Activated CD8-positive, alpha-beta T cell treated with anti-CD3 and anti-CD28 coated beads, Interleukin-2, amount 10 ng/mL, durations not matched to agents 7 days and 5 days (primary cell): ENCODE measurements around the gene GPN2. TPM values are rescaled to one million over a fixed set of nuclear protein-coding genes. Genes with fewer than 3 reads are reported as not detected.
A peak's percentile ranks its signal among the peaks of the same experiment; 100 is the strongest.
"Not testable (repeated sequence)": the region's sequence is repeated elsewhere in the genome, so short reads cannot be mapped to it uniquely, and the experiment has no call there.

Source experiments
- ATAC-seq: fragments of 150-1000 bp; cut with Tn5 transposase; one replicate; pipeline ENCODE4 v1.10.0; 2021; ENCODE audit warnings: moderate library complexity
- CTCF ChIA-PET: fragments of 350-600 bp; sonication (Branson Sonifier 250); formaldehyde crosslinking; loops from one replicate; lab custom pipeline; 2021; ENCODE audit warnings: antibody characterized with exemption; lab: Charles Lee
- POLR2A ChIA-PET: fragments of 350-600 bp; sonication (Branson Sonifier 250); formaldehyde crosslinking; loops from one replicate; lab custom pipeline; 2021; ENCODE audit warnings: antibody characterized with exemption; lab: Charles Lee
- DNase-seq: peaks from one replicate; pipeline ENCODE4 v3.0.0-alpha.2; 2020
- H3K27ac Mint-ChIP-seq: one replicate; pipeline ENCODE4 v1.8.0; 2021; ENCODE audit warnings: mild to moderate bottlenecking, mixed read lengths
- H3K27me3 Mint-ChIP-seq: one replicate; pipeline ENCODE4 v1.8.0; 2021; ENCODE audit warnings: low read depth, mixed read lengths
- H3K36me3 Mint-ChIP-seq: one replicate; pipeline ENCODE4 v1.8.0; 2021; ENCODE audit warnings: low read depth, mixed read lengths
- H3K4me1 Mint-ChIP-seq: one replicate; pipeline ENCODE4 v1.8.0; 2021; ENCODE audit warnings: low read depth, mixed read lengths
- H3K4me3 Mint-ChIP-seq: one replicate; pipeline ENCODE4 v1.8.0; 2021; ENCODE audit warnings: mild to moderate bottlenecking, mixed read lengths
- H3K9me3 Mint-ChIP-seq: one replicate; pipeline ENCODE4 v1.8.0; 2022; ENCODE audit warnings: mixed read lengths; ENCODE audit not compliant: insufficient read depth
- total RNA-seq, 2 experiments: library from RNA; stranded (reverse); gene quantifications; one replicate each; pipeline ENCODE4 v1.2.3, GENCODE V29; 2021

GPN2 gene
- total RNA-seq, 2 experiments from 2014 or later, result 28.9 to 32.8 TPM

- H3K27me3 Mint-ChIP-seq, result no peaks in the 10 kb centered on the region
- CTCF ChIA-PET, result no interaction called here
- no peaks in the 10 kb centered on the region for H3K4me1 Mint-ChIP-seq
These were observed 15.2 kb downstream of the GPN2 start for GRCh38 chr1:26874896-26875295.

GRCh38 chr1:26873097-26873496, 17.0 kb downstream of the GPN2 start:
- not testable (repeated sequence) for ATAC-seq, H3K9me3 Mint-ChIP-seq, H3K4me1 Mint-ChIP-seq, H3K27me3 Mint-ChIP-seq, DNase-seq, H3K4me3 Mint-ChIP-seq, H3K36me3 Mint-ChIP-seq
- H3K27ac Mint-ChIP-seq, result peak overlapping the region; percentile 30
- CTCF ChIA-PET, result interaction anchor here (0.7 to 1.2 kb wide), 4 partner anchors 8 to 271 kb away, joined by 3 to 4 read pairs (median 4); partner anchors contain the start of gene SFN
- POLR2A ChIA-PET, result interaction anchor here (0.9 to 1.6 kb wide), 4 partner anchors 8 to 180 kb away, joined by 3 to 4 read pairs (median 3); no protein-coding TSS in a partner anchor

More at GRCh38 chr1:26874896-26875295, 15.2 kb downstream of the GPN2 start:
- DNase-seq, result no peak
- Mint-ChIP-seq H3K36me3 (peaks cover 20% of the 10 kb centered on the region), H3K27ac (no peak overlapping the region), H3K4me3 (no peak overlapping the region), H3K9me3 (no peaks in the 10 kb centered on the region)
- POLR2A ChIA-PET, result interaction anchor here (0.7 to 1.6 kb wide), 2 partner anchors 10 to 76 kb away, joined by 3 read pairs; no protein-coding TSS in a partner anchor
- no peak for ATAC-seq

- no peaks in the 10 kb centered on the region for H3K36me3 Mint-ChIP-seq
- H3K4me3 Mint-ChIP-seq, result peak overlapping the region; percentile 94
- H3K4me1 Mint-ChIP-seq, result peaks cover 40% of the 10 kb centered on the region
- DNase-seq, result peak; percentile 96
- no peaks in the 10 kb centered on the region for H3K9me3 Mint-ChIP-seq
- POLR2A ChIA-PET, result interaction anchor here (0.6 to 2.6 kb wide), 32 partner anchors 8 to 393 kb away, joined by 3 to 37 read pairs (median 6); partner anchors contain the start of genes GPATCH3, GPN2, HMGN2 and NUDC
- H3K27me3 Mint-ChIP-seq, result no peaks in the 10 kb centered on the region
- CTCF ChIA-PET, result interaction anchor here (0.6 to 5.6 kb wide), 27 partner anchors 8 to 393 kb away, joined by 3 to 40 read pairs (median 4); partner anchors contain the start of genes GPATCH3, GPN2, HMGN2 and PIGV
- peak; percentile 97 for ATAC-seq
- peak overlapping the region; percentile 97 for H3K27ac Mint-ChIP-seq
These were observed 25.2 kb downstream of the GPN2 start for GRCh38 chr1:26864610-26865480.

- CTCF ChIA-PET, result interaction anchor here (0.7 to 5.6 kb wide), 6 partner anchors 9 to 261 kb away, joined by 3 to 40 read pairs (median 12); partner anchors contain the start of gene GPN2
- POLR2A ChIA-PET, result interaction anchor here (0.7 to 2.6 kb wide), 4 partner anchors 26 to 363 kb away, joined by 3 to 29 read pairs (median 11); partner anchors contain the start of gene GPN2
- no peaks in the 10 kb centered on the region for H3K36me3 Mint-ChIP-seq
- H3K9me3 Mint-ChIP-seq, result no peaks in the 10 kb centered on the region
- peak overlapping the region; percentile 97 for H3K27ac Mint-ChIP-seq
- peaks cover 40% of the 10 kb centered on the region for H3K4me1 Mint-ChIP-seq
- H3K27me3 Mint-ChIP-seq, result no peaks in the 10 kb centered on the region
- peak overlapping the region; percentile 94 for H3K4me3 Mint-ChIP-seq
- DNase-seq (no peak), ATAC-seq (no peak)
These were observed 26.4 kb downstream of the GPN2 start for GRCh38 chr1:26863685-26864077.

- Mint-ChIP-seq H3K4me1 (peaks cover 40% of the 10 kb centered on the region), H3K36me3 (no peaks in the 10 kb centered on the region), H3K4me3 (peak within 1 kb of the TSS; percentile 94), H3K27ac (peak within 1 kb of the TSS; percentile 97), H3K9me3 (no peaks in the 10 kb centered on the region), H3K27me3 (no peaks in the 10 kb centered on the region)
- CTCF ChIA-PET, result interaction anchor here (0.7 to 5.6 kb wide), 4 partner anchors 9 to 30 kb away, joined by 3 to 40 read pairs (median 15); partner anchors contain the start of gene GPN2
- ATAC-seq (no peak), DNase-seq (peak; percentile 62)
- POLR2A ChIA-PET, result interaction anchor here (0.7 to 2.4 kb wide), 3 partner anchors 30 to 362 kb away, joined by 3 to 10 read pairs (median 3); partner anchors contain the start of gene PIGV
These were observed 27.1 kb downstream of the GPN2 start, which contains the start of gene SFN for GRCh38 chr1:26862781-26863684. TSS of gene SFN (plus strand) at chr1:26863149. CDS start at chr1:26863213, 64 bp downstream.

- Mint-ChIP-seq H3K36me3 (peaks cover 2% of the 10 kb centered on the region), H3K27me3 (no peaks in the 10 kb centered on the region), H3K4me3 (no peak overlapping the region), H3K9me3 (no peaks in the 10 kb centered on the region), H3K4me1 (peaks cover 35% of the 10 kb centered on the region), H3K27ac (peak overlapping the region; percentile 61)
- ATAC-seq, result no peak
- DNase-seq, result no peak
- CTCF ChIA-PET, result interaction anchor here (0.6 to 5.6 kb wide), 3 partner anchors 26 to 260 kb away, joined by 3 to 40 read pairs (median 3); partner anchors contain the start of gene GPN2
- POLR2A ChIA-PET, result interaction anchor here (0.7 to 1.6 kb wide), 2 partner anchors 28 to 74 kb away, joined by 3 to 4 read pairs; partner anchors contain the start of genes GPN2 and PIGV
These were observed 28.1 kb downstream of the GPN2 start for GRCh38 chr1:26861889-26862378.

GRCh38 chr1:26861286-26861701, 28.8 kb downstream of the GPN2 start:
- Mint-ChIP-seq H3K27ac (no peak overlapping the region), H3K4me3 (no peak overlapping the region), H3K27me3 (no peaks in the 10 kb centered on the region), H3K9me3 (no peaks in the 10 kb centered on the region), H3K4me1 (peaks cover 35% of the 10 kb centered on the region), H3K36me3 (peaks cover 5% of the 10 kb centered on the region)
- DNase-seq (no peak), ATAC-seq (no peak)
- ChIA-PET CTCF (interaction anchor here (5.6 kb wide), 1 partner anchor 27 kb away, joined by 40 read pairs; the partner anchor contains the start of gene GPN2), POLR2A (interaction anchor here (1.6 kb wide), 1 partner anchor 29 kb away, joined by 4 read pairs; the partner anchor contains the start of gene GPN2)

- peaks cover 23% of the 10 kb centered on the region for H3K4me1 Mint-ChIP-seq
- no peak overlapping the region for H3K27ac Mint-ChIP-seq
- no peaks in the 10 kb centered on the region for H3K9me3 Mint-ChIP-seq
- peaks cover 16% of the 10 kb centered on the region for H3K36me3 Mint-ChIP-seq
- no peaks in the 10 kb centered on the region for H3K27me3 Mint-ChIP-seq
- H3K4me3 Mint-ChIP-seq, result no peak overlapping the region
- DNase-seq, result no peak
- CTCF ChIA-PET, result interaction anchor here (0.9 to 1.6 kb wide), 6 partner anchors 29 to 274 kb away, joined by 3 to 4 read pairs (median 3); no protein-coding TSS in a partner anchor
- ATAC-seq, result no peak
- POLR2A ChIA-PET, result interaction anchor here (0.9 to 1.3 kb wide), 2 partner anchors 13 to 26 kb away, joined by 3 to 4 read pairs; no protein-coding TSS in a partner anchor
These were observed 31.0 kb downstream of the GPN2 start for GRCh38 chr1:26858891-26859640.

GRCh38 chr1:26858160-26858559, 31.9 kb downstream of the GPN2 start:
- CTCF ChIA-PET, result interaction anchor here (0.9 to 1.9 kb wide), 4 partner anchors 29 to 69 kb away, joined by 3 to 7 read pairs (median 4); no protein-coding TSS in a partner anchor
- POLR2A ChIA-PET, result interaction anchor here (0.9 to 1.3 kb wide), 2 partner anchors 14 to 25 kb away, joined by 3 to 4 read pairs; no protein-coding TSS in a partner anchor
- H3K27me3 Mint-ChIP-seq, result no peaks in the 10 kb centered on the region
- H3K9me3 Mint-ChIP-seq, result no peaks in the 10 kb centered on the region
- no peak overlapping the region for H3K27ac Mint-ChIP-seq
- H3K4me1 Mint-ChIP-seq, result peaks cover 15% of the 10 kb centered on the region
- ATAC-seq, result no peak
- peaks cover 20% of the 10 kb centered on the region for H3K36me3 Mint-ChIP-seq
- DNase-seq, result no peak
- no peak overlapping the region for H3K4me3 Mint-ChIP-seq
